HK-2 (cell line): Measurements from ENCODE around the gene PRRC2C.
"Not testable (repeated sequence)": the region's sequence is repeated elsewhere in the genome, so short reads cannot be mapped to it uniquely, and the experiment has no call there.

Experiments
- DNase-seq: peaks from one replicate; pipeline ENCODE4 v3.0.0-alpha.2; 2018; ENCODE audit not compliant: unreplicated experiment

Gene PRRC2C

DNA sequence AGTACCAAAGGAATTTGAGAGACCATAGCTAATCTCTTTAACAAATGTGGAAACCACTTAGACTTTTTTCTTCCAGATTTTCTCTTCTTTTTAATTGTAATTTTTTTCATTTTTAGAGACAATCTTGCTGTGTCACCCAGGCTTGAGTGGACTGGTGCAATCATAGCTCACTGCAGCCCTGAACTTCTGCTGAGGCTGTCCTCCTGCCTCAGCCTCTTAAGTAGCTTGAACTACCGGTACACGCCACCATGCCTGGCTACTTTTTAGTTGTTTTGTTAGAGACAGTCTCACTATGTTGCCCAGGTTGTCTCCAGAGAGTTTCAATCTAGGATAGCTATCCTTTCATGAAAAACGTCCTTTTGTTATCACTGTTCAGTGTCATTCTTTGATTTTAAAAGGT lies 15.0 kb downstream of the PRRC2C start:
- DNase-seq, result no peak

DNA sequence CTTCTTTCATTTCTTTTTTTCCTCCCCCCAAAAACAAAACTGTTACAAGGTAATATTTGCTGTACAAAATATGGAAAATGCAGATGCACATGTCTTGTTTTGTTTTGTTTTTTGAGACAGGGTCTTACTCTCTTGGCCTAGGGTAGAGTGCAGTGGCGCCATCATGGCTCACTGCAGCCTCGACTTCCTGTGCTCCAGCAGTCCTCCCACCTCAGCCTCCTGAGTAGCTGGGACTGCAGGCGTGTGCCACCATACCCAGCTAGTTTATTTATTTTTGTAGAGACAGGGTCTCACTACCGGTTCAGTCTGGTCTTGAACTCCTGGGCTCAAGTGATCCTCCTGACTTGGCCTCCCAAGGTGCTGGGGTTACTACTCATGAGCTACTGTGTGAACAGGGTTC lies 15.5 kb downstream of the PRRC2C start:
- no peak for DNase-seq

DNA sequence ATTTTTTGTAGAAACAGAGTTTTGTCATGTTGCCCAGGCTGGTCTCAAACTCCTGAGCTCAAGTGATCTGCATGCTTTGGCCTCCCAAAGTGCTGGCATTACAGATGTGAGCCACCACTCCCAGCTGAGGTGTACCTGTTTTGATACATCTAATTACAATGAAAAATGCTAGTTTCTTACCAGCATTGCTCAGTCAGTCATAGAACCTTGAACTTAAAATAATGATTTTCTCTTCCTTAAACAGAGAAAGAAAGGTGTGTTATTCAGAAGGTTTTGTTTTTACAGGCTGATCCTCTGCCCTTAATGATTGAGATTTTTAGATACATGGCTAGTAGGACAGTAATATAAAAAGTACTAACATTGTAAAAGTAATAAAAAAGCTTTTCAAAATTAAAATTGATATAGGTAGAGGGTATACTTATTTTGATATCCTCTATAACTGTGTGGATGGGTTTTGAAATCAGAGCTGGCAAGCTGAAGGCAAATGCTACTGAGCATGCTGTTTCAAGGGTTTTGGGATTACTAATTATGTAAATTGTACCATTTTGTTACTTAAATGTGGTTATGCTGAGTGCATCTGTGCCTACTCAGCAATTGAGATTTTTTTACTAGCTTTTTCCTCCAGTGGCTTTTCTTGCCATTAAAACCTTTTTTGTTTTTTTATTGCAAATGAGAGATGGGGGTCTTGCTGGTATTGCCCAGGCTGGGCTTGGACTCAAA lies 16.1 kb downstream of the PRRC2C start:
- no peak for DNase-seq

DNA sequence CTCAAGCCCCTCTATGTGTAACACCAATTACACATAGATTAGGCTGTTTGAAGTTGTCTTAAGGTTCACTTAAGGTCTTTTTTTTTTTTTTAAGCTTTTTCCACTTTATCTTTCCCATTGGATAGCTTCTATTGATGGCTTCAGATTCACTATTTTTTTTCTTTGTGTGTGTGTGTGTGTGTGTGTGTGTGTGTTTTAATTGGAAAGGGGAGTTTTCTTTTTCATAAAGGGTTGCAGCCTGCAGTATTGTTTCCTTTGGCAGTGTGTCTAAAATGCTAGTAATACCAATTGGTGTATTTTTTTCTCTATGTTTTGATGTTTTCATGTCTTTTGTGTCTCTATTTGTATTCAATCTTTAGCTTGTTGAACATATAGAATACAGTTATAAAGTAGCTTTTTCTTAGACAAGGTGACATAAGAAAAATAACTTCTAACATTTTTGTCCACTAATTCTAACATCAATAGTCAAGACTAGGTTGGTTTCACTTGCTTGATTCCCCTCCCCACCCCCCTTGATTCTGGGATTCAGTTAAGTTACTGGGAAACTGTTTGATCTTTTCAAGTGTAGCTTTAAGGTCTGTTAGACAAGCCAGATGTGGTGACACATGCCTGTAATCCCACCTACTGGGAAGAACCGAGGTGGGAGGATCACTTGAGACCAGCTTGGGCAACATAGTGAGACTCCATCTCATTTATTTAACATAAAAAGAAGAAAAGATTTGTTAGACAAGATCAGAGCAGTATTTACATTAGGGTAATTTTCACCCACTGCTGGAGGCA lies 21.4 kb downstream of the PRRC2C start:
- DNase-seq, result no peak

DNA sequence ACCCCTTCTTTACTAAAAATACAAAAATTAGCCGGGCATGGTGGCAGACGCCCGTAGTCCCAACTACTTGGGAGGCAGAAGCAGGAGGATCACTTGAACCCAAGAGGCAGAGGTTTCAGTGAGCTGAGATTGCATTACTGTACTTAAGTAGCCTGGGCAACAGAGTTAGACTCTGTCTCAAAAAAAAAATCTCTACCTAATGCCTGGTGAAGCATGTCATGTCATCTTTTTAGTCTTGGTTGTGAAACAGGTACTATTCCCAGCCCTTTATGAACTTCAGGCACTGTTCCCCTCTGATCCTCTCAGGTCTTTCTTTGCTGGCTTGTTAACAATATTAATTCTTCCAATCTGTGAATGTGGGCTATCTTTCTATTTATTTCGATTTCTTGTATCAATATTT lies 22.1 kb downstream of the PRRC2C start:
- no peak for DNase-seq

DNA sequence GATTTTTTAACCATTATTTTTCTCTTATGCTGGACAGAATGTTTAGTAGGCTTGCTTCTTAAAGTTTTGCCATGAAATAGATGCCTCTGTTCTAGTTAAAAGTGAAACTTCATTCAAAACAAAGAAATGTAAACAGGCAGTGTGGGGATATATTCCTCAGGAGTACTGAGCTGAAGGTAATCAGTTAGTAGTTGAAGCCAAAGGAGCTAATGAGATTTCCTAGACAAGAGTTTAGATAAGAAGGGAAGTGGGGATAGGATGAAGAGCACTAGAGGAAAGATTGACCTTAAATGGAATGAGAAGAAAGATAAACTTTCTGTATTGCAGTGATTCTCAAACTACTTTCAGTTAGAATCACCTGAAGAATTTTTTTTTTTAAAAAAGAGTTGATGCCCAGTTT lies 23.9 kb downstream of the PRRC2C start:
- no peak for DNase-seq

DNA sequence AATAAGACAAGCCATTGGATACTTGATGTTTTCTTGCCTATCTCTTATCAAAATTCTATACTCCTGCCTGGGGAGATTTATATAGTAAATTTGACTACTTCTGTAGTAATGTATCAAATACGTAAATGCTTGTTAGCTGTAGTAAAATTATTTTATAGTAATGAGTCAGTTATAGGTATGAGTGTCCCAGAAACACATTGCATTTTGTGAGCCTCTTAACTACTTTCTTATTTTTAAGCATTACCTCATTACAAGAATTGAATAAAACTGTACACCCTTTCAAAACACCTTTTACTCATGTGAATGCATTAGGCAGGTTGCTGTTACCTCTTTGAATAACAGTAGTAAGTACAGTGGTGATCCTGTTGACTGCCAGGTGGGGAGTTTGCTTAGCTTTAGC lies 28.4 kb downstream of the PRRC2C start:
- no peak for DNase-seq

DNA sequence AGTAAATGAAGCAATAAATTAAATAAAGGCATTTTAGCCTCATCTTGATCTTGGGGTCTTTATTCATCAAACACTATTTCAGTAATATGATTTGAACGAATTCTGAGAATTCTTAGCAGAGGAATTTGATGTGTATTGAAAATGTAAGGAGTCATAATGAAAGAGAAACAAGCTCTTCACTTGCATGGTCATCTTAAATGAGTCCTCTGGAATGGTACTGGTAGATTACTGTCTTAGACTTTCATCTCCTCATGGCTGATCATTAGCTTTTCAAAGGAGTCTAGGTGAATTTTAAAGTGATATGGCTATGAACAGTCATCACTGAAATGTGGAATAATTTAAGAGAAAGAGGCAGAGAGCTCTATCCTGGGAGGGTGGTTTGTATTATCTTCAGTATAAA lies 30.0 kb downstream of the PRRC2C start:
- no peak for DNase-seq

DNA sequence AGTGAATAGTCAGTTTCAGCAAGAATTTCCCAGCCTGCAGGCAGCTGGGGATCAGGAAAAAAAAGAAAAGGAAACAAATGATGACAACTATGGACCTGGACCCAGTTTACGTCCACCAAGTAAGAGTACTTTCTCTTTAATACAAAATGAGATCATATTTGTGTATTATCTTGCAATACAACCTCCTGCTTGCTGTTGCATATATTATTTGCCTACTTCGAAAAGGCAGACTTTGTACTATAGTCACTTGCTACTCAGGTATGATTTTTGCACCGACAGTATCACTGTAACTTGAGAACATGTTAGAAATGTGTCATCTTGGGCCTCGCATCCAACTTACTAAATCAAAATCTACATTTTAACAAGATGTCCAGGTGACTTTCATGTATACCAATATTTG lies 30.4 kb downstream of the PRRC2C start:
- no peak for DNase-seq

DNA sequence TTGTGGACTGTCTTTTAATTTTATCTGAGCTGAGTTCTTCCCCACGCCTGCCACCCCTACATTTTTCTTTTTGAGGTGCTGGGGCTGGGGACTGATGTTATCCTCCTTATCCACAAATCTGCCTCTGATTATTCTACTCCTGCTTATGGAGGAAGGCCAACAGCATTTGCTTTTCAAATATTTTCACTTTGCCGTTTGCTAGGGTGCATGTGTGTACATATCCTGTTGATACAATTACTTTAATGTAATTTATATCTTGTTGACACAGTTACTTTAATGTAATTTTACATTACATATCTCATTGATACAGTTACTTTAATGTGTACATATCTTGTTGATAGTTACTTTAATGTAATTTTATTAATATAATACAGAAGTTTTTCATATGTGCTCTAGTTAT lies 36.2 kb downstream of the PRRC2C start:
- DNase-seq, result no peak

DNA sequence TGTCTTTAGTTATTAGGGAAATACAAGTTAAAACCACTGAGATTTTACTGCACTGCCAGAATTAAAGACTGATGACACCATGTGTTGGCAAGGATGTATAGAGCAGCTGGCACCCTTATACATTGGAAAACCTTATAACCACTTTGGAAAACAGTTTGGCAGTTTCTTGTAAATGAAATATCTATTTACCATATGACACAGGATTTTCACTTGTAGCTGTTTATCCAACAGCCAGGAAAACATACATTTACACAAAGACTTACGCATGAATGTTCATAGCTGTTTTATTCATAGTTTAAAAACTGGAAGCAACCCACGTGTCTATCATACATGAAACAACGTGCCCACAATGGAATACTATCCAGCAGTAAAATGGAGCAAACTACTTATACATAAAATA lies 45.3 kb downstream of the PRRC2C start:
- no peak for DNase-seq

DNA sequence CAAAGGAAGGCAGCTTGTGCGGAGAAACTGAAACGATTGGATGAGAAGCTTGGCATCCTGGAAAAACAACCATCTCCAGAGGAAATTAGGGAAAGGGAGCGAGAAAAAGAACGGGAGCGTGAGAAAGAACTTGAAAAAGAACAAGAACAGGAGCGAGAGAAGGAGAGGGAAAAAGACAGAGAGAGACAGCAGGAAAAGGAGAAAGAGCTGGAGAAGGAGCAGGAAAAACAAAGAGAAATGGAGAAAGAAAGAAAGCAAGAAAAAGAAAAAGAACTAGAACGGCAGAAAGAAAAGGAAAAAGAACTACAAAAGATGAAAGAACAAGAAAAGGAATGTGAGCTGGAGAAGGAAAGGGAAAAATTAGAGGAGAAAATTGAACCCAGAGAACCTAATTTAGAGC lies 47.2 kb downstream of the PRRC2C start:
- no peak for DNase-seq

DNA sequence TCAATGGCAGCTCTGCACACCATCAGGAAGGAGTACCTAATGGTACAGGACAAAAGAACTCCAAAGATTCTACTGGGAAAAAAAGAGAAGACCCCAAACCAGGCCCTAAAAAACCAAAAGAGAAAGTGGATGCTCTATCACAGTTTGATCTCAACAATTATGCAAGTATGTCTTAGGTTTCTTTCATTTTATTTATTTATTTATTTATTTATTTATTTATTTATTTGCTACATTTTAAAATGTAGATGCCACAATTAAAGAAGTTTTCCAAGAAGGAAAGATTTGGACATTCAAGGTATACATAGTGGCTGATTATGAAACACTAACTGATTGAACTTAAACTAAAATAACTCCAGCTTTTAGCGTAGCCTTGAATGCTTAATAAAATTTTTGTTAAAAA lies 60.2 kb downstream of the PRRC2C start:
- no peak for DNase-seq

DNA sequence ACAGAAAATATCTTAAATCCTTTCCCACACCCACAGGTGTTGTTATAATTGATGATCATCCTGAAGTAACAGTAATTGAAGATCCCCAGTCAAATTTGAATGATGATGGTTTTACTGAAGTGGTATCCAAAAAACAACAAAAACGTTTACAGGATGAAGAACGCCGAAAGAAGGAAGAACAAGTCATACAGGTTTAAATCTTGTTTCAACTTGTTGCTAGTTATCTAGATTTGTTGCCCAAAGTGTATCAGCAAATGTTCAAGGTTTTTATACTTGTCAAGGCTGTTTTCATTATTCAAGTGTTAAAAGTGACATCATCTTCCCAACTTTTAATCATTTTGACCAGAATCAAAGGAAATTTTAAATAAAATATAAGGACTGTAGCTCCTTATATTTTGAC lies 64.7 kb downstream of the PRRC2C start:
- DNase-seq, result no peak

DNA sequence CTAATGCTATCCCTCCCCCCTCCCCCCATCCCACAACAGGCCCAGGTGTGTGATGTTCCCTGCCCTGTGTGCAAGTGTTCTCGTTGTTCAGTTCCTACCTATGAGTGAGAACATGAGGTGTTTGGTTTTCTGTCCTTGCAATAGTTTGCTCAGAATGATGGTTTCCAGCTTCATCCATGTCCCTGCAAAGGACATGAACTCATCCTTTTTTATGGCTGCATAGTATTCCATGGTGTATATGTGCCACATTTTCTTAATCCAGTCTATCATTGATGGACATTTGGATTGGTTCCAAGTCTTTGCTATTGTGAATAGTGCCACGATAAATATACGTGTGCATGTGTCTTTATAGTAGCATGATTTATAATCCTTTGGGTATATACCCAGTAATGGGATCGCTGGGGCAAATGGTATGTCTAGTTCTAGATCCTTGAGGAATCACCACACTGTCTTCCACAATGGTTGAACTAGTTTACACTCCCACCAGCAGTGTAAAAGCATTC lies 65.3 kb downstream of the PRRC2C start:
- DNase-seq, result not testable (repeated sequence)

DNA sequence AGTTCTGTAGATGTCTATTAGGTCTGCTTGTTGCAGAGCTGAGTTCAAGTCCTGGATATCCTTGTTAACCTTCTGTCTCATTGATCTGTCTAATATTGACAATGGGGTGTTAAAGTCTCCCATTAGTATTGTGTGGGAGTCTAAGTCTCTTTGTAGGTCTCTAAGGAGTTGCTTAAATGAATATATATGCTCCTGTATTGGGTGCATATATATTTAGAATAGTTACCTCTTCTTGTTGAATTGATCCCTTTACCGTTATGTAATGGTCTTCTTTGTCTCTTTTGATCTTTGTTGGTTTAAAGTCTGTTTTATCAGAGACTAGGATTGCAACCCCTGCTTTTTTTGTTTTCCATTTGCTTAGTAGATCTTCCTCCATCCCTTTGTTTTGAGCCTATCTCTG lies 68.6 kb downstream of the PRRC2C start:
- DNase-seq, result not testable (repeated sequence)

DNA sequence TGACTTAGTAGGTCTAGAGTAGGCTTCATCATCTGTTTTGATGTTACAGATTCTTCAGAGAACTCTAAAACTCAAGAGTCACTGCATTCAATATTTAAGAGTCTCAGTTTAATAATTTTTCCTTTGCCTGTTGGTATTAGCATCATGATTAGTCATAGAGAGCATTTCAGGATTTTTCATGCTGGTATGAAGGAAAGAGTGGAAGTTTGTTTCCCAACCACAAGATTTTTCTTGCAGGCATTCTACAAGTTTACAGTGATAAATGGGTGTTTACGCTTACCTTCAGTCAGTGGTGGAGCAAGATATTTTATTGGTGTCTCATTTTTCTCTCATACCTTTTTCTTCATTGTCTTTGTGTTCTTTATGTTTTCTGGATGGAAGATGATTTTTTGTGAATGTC lies 78.3 kb downstream of the PRRC2C start:
- no peak for DNase-seq

DNA sequence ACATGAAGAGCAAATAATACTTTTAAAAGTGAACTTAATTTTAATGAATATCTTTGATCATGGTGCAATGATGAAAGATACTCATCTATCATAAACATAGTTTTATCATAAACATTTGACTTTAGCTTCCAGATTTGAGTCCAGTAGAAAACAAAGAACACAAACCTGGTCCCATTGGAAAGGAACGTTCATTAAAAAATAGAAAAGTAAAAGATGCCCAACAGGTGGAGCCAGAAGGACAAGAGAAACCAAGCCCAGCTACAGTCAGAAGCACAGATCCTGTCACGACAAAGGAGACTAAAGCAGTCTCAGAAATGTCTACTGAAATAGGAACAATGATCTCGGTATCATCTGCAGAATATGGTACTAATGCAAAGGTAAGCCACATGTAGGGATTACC lies 81.1 kb downstream of the PRRC2C start:
- DNase-seq, result no peak

DNA sequence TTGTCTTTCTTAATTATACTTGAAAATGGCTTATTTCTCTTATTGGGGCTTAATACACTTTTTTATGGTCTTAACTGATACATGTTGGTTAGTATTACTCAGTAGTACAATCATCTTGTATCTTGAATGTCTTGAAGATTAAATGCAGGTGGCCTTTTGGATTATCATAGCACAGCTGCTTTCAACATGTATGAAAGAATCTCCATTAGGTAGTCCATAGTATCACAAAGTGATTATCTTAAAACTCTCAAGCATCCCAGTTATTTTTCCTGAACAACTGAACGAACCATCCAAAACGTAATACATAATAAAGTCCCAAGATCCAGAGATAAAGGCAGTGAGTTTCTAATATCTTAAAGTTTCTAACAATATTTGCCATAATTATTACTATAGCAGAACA lies 85.0 kb downstream of the PRRC2C start:
- no peak for DNase-seq

DNA sequence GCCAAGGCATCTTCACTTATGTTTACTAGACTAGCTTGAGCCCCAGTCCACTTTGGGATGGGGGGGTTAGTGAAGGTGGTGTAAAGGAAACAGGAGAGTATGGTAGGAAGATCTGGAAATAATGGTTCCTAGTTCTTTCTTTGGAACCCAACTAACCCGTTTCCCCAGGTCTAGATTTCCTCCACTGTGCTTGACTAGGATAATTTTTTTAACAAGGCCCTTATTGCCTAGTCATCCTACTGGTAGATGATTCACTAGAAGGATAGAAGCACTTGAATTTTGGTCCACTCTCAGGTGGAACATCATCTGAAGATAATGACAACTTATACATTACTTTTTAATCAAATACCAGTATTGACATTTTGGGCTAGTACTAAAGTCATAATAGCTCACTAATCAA lies 90.8 kb downstream of the PRRC2C start:
- DNase-seq, result no peak

DNA sequence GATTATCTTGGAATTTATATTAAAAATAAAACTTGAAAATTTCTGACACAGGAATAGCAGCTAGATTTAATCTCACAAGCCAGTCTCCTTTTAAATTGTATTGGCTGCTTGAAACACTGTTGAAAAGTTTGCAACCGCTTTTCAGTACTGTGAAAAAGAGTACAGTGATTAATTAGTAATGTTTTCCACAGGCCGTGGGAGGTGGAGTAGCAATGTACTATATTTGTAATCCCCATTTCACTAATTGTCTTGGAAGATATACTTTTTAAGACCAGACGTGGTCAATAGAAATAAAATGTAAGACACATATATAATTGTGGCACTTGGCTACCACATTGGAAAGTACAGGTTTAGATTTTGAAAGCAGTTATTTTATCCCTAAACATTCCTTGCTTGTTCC lies 95.9 kb downstream of the PRRC2C start:
- no peak for DNase-seq

DNA sequence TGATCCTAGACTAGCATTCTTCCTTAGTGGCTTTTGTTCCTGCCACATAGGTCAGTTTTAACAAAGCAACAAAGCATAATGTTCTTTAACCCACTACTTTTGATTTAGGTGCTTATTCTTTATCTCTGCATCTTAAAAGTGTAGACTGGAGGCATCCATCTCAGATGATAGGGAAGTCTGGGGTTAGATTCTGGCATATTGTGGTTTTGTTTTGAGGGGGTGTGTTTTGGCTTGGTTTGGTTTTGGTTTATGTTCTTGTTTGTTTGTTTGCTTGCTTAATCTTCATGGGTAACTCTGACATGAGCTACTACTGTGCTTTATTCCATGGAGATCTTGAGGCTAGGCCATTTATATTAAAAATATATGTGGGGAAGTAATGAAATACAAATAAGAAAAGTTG lies 96.4 kb downstream of the PRRC2C start:
- no peak for DNase-seq

DNA sequence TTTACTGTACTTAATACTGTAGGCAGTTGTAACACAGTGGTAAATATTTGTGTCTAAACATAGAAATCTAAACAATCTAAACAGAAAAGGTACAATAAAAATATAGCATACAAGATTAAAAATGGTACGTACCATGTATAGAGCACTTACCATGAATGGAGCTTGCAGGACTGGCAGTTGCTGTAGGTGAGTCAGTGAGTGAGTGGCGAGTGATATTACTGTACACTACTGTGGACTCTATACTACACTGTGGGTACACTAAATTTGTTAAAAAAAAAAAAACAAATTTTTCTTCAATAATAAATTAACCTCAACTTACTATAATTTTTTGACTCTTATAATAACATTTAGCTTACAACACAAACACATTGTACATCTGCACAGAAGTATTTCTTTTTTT lies 97.3 kb downstream of the PRRC2C start:
- DNase-seq, result no peak
